GM18858 (cell line): Measurements from ENCODE around the gene MYH7.
"Not testable (repeated sequence)": the region's sequence is repeated elsewhere in the genome, so short reads cannot be mapped to it uniquely, and the experiment has no call there.

Experiments
- ATAC-seq: cut with Tn5 transposase; IDR thresholded peaks from one replicate; pipeline ENCODE4 v1.9.1; 2021; ENCODE audit not compliant: unreplicated experiment

Gene MYH7

DNA sequence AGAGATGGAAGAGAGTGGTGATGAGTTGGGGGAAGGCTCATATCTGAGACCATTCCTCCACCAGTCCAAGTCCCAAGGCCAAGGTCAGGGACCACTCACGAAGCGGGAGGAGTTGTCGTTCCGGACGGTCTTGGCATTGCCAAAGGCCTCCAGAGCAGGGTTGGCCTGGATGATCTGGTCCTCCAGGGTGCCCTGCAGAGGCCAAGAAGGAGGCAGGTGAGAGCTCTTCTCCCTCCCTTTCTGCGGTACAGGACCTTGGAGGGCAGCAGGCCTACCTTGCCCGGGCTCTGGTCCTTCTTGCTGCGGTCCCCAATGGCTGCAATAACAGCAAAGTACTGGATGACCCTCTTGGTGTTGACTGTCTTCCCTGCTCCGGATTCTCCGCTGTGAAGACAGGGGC lies 4.0 kb downstream of the MYH7 start:
- no peak for ATAC-seq

DNA sequence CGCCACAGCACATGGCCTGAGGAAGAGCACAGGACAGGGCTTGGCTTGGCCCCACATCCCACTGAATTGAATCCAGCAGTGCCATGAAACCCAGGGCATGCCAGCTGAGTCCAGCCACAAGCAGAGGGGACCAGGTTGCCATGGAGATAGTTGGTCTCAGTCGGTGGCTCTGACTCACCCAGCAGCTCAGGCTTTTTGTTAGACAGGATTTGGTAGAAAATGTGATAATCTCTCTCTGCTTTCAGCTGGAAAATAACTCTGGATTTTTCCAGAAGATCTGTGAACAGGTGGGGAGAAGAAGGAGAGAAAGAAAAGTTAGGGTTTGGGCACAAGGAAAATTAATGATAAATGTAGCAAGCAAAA lies 4.8 kb downstream of the MYH7 start:
- no peak for ATAC-seq

DNA sequence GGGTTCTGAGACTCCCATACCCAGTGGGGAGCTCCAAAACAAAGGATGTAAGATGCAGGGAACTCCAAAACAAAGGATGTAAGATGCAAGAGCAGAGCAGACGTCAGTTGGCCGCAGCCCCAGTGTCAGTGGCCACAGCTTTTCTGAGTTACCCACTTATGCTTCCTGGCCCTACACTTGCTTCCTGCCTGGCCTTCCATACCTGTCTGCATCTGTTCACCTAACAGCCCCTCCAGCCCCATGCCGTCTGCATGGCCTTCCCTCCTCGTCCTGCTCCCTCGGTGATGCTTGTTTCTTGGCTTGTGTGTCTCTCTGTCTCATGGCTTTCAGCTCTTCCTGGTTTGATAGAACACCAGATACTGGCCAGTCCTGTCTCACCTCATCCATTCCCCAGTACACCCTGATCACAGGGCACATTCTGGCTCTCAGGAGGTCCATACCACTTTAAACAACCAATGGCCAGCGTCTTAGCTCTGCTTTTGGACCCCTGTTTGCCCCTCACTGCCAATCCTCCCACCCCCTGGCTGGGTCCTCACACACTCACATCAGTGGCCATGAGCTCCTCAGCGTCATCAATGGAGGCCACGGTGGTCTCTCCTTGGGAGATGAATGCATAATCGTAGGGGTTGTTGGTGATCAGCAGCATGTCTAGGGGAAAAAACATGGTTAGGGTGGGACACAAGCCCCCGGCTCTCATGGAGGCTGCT lies 5.3 kb downstream of the MYH7 start:
- no peak for ATAC-seq

GRCh38 chr14:23428686-23429495 lies 6.6 kb downstream of the MYH7 start:
- ATAC-seq, result no peak

DNA sequence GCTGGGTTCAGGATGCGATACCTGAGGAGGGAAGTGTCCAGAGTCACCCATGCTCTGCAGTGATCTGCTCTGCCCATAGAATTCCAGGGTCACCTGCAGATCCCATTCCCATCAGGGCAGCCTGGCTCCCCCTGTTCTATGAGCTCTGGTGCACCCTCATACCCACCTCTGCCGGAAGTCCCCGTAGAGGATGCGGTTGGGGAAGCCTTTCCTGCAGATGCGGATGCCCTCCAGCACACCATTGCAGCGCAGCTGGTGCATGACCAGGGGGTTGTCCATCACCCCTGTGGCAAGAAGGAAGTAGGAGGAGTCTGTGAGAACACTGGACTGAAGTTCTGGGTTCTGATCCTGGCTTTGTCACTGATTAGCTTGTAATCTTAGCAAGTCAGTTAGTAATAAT lies 9.7 kb downstream of the MYH7 start:
- ATAC-seq, result not testable (repeated sequence)

DNA sequence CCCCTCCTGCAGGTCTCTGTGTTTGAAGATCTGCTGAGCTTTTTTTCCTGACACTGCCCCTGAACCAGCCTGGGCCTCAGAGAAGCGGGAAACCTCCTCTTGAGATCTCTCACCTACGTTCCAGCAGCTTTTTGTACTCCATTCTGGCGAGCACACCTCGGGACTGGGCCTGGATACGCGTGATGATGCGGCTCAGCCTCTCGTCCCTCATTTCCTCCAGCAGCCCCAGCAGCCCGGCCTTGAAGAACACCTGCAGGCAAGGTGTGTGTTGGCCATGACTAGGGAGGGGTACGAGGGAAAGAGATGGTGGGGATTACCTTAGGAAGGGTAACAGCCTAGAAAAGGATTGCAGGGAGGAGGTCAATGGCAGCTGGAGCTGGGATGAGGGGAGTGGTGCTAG lies 10.3 kb downstream of the MYH7 start:
- no peak for ATAC-seq

- no peak for ATAC-seq
These were observed 11.8 kb downstream of the MYH7 start for GRCh38 chr14:23423657-23424056.

GRCh38 chr14:23421594-23421993 lies 13.9 kb downstream of the MYH7 start:
- ATAC-seq, result no peak

GRCh38 chr14:23419646-23420045 lies 15.8 kb downstream of the MYH7 start:
- not testable (repeated sequence) for ATAC-seq

- no peak for ATAC-seq
These were observed 17.4 kb downstream of the MYH7 start for GRCh38 chr14:23418021-23418420.

DNA sequence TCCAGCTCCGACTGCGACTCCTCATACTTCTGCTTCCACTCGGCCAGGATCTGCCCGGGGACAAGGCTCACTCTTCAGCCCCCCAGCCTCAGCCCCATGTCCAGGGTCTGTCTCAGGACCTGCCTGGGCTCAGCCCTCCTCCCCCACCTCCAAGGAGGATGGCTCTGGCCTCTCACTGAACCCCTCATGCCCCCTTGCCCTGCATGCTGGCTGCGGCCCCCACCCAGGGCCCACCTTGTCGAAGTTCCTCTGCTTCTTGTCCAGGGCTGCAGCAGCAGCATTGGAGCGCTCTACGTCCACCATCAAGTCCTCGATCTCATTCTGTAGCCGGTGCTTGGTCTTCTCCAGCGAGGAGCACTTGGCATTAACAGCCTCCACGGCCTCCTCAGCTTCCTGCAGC lies 18.2 kb downstream of the MYH7 start:
- ATAC-seq, result not testable (repeated sequence)

- no peak for ATAC-seq
These were observed 18.7 kb downstream of the MYH7 start for GRCh38 chr14:23416801-23417200.

GRCh38 chr14:23415821-23416778 lies 19.4 kb downstream of the MYH7 start:
- no peak for ATAC-seq

- no peak for ATAC-seq
These were observed 20.3 kb downstream of the MYH7 start for GRCh38 chr14:23414906-23415820.

DNA sequence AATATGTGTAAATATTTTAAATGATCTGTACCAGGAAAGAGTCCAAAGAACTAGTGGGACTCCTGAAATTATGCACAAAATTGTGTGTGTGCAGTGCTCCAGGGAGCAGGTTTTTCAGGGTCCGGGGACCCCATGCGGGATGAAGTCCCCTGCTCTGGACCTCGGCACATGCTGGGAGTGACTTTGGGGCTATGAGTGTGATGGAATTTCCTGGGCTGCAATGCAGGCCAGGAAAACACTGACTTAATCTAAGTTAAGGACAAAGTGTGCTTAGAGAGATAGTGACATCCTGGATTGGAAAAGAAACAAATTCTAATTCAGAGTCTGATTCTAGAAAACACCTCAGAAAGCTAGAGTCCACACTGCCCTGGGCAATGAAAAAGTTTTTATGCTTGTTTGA lies 21.2 kb downstream of the MYH7 start:
- no peak for ATAC-seq

DNA sequence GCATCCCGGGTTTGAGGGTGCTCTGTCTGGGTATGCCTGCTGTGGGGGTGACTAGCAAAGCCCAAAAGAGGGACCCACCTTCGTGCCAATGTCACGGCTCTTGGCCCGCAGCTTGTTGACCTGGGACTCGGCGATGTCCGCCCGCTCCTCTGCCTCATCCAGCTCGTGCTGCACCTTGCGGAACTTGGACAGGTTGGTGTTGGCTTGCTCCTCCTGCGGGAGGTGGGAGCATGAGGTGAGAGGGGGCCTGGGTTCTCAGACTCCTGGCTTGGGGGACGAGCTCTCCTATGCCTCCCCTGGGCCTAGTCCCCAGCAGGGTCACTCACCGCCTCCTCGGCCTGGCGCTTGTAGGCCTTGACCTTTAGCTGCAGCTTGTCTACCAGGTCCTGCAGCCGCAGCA lies 21.8 kb downstream of the MYH7 start:
- no peak for ATAC-seq

DNA sequence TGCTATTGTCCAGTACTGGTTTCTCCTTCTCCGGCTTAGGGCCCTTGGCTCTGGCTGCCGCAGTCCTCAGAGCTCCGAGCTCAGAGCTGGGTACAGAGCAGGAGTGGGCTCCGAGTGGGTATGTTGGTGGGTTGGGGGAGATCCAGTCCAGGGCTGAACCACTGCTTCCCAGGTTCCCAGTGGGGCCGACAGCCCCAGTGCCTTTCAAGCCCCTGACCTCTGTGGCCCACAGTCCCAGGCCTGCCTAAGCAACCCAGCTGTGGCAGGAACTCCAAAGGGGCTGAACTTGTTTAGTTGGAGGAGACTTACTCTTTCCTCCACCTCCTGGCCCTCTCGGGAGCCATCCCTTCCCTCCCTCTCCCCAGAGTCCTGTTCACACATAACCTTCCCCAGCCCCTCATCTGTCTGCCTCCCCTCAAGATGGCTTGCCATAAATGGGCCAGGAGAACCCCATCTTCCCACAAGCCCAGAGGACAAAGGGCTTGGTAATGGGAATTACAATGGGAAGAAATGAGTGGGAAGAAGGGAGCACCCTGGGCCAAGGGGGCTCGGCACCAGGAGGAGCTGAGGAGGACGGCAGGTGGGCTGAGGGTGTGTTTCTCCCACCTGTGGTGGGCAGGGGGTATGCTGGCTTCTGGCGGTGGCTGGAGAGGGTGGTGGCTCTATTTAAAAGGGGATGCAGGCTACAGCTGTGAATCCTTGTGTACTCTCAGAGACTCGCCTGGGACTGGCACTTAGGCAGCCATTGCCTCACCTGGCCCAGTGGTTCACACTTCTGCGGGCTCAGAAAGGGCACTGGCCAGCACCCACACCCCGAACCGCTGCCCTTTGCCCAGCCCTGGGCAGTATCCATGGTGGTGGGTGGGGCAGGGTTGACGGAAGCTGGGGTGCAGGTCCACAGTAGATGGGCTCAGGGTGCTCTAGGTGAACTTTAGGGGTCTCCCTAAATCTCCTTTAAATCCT lies 23.6 kb downstream of the MYH7 start:
- ATAC-seq, result no peak

- ATAC-seq, result no peak
These were observed 25.4 kb downstream of the MYH7 start for GRCh38 chr14:23409966-23410635.

- peak; percentile 42 for ATAC-seq
These were observed 26.0 kb downstream of the MYH7 start for GRCh38 chr14:23409475-23409874.
